Measurements from ENCODE around the gene FHL2. TPM values are rescaled to one million over a fixed set of nuclear protein-coding genes. Genes with fewer than 3 reads are reported as not detected.

The FHL2 gene
- total and polyA plus RNA-seq, 9 of the 15 experiments (the other 6 are each of a cell fraction or from before 2014, with no cell fraction given), result 7.5 to 33.1 (median 23.9) TPM

DNA sequence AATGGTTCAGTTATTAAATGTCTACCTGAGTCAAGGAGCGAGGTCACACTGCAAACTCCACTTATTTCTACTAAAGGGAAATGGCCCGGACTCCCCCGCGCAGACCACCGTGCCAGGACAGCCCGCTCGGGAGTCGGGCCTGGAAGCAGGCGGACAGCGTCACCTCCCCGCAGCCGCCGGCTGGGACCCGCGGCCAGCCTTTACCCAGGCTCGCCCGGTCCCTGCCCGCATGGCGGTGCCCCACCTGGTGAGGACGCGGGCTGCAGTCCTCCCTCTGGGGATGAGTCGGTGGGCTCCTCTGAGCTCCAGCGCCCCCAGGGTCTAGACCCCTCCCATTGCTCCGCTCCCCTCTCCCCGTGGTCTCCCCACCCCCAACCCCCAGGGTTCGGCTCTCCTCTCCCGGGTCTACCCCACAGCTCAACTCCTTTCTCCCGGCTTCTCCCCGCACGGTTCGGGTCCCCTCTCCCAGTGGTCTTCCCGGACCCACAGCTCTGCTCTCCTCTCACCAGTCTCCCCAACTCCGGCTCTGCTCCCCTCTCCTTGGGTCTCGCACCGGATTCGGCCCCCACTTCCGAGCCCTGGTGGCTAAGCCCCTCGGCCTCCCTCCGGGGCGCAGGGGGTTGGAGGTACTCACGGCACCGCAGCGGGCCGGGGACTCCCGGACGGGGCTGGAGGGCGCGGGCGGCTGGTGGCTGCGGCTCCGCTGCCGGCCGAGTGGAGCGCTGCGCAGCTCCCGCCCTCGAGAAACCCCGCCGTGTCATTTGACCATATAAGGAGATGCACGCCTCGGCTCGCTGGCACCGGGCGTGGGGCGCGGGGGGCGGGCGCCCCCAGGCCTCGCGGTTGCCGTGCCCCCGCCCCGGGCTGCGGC, at the start of gene FHL2 (continued):
- TF ChIP-seq NRF1 (conservative IDR thresholded peaks at IDR 0.05 in 1 of 2, IDR thresholded peaks at IDR 0.05 in 1 of 2) (peak; percentile 89 to 91), KDM4B (IDR thresholded peaks at IDR 0.05; ENCODE audit: borderline replicate concordance in 2 of 2, low read depth in 1 of 2) (0 out of 4 replicates have a peak, but pooled peaks of 1 of the 2 experiments have one; percentile 36), SRSF1 (IDR thresholded peaks at IDR 0.05; ENCODE audit: low read depth, low read length) (no peak), NKRF (IDR thresholded peaks at IDR 0.05; ENCODE audit: borderline replicate concordance) (peak; percentile 68; the same call in 1 of the 2 replicates), SMARCC2 (IDR thresholded peaks at IDR 0.05; ENCODE audit: low read depth) (no peak), CHD4 (IDR thresholded peaks at IDR 0.05; ENCODE audit: insufficient read depth, insufficient replicate concordance, low read depth, low read length, poor library complexity, severe bottlenecking) (no peak), ZZZ3 (IDR thresholded peaks at IDR 0.05) (no peak), TFE3 (CRISPR knock-in tag; IDR thresholded peaks at IDR 0.05) (no peak), SMARCA5 (IDR thresholded peaks at IDR 0.05) (no peak), DMBX1 (CRISPR knock-in tag; IDR thresholded peaks at IDR 0.05; ENCODE audit: borderline replicate concordance) (no peak), NR2C1 (IDR thresholded peaks at IDR 0.05) (no peak), NR2C1 (tag; IDR thresholded peaks at IDR 0.05) (no peak), PRPF4 (IDR thresholded peaks at IDR 0.05; ENCODE audit: insufficient read depth, low read depth, low read length, poor library complexity, severe bottlenecking) (peak; percentile 45), SP1 (CRISPR knock-in tag; IDR thresholded peaks at IDR 0.05) (no peak; the same call in 1 of the 2 replicates)
- TF ChIP-seq, protein P1, sequence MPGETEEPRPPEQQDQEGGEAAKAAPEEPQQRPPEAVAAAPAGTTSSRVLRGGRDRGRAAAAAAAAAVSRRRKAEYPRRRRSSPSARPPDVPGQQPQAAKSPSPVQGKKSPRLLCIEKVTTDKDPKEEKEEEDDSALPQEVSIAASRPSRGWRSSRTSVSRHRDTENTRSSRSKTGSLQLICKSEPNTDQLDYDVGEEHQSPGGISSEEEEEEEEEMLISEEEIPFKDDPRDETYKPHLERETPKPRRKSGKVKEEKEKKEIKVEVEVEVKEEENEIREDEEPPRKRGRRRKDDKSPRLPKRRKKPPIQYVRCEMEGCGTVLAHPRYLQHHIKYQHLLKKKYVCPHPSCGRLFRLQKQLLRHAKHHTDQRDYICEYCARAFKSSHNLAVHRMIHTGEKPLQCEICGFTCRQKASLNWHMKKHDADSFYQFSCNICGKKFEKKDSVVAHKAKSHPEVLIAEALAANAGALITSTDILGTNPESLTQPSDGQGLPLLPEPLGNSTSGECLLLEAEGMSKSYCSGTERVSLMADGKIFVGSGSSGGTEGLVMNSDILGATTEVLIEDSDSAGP (CRISPR knock-in tag; IDR thresholded peaks at IDR 0.05), result no peak
- TF ChIP-seq, protein P2, sequence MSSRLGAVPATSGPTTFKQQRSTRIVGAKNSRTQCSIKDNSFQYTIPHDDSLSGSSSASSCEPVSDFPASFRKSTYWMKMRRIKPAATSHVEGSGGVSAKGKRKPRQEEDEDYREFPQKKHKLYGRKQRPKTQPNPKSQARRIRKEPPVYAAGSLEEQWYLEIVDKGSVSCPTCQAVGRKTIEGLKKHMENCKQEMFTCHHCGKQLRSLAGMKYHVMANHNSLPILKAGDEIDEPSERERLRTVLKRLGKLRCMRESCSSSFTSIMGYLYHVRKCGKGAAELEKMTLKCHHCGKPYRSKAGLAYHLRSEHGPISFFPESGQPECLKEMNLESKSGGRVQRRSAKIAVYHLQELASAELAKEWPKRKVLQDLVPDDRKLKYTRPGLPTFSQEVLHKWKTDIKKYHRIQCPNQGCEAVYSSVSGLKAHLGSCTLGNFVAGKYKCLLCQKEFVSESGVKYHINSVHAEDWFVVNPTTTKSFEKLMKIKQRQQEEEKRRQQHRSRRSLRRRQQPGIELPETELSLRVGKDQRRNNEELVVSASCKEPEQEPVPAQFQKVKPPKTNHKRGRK (tag; IDR thresholded peaks at IDR 0.05), result no peak
- TF ChIP-seq, protein P3, sequence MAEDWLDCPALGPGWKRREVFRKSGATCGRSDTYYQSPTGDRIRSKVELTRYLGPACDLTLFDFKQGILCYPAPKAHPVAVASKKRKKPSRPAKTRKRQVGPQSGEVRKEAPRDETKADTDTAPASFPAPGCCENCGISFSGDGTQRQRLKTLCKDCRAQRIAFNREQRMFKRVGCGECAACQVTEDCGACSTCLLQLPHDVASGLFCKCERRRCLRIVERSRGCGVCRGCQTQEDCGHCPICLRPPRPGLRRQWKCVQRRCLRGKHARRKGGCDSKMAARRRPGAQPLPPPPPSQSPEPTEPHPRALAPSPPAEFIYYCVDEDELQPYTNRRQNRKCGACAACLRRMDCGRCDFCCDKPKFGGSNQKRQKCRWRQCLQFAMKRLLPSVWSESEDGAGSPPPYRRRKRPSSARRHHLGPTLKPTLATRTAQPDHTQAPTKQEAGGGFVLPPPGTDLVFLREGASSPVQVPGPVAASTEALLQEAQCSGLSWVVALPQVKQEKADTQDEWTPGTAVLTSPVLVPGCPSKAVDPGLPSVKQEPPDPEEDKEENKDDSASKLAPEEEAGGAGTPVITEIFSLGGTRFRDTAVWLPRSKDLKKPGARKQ (CRISPR knock-in tag; IDR thresholded peaks at IDR 0.05), result no peak
